Lower leg skin (tissue), 3 donors: ENCODE measurements around the gene POLR3G.

ENCODE experiments used
- POLR2A ChIP-seq, 2 donors: fragments of 450-650 bp; IDR thresholded peaks; one replicate each; pipeline ENCODE4 v1.6.1; 2016 to 2017; ENCODE audit warnings: antibody characterized with exemption in 2 of 2, mild to moderate bottlenecking in 1 of 2, moderate library complexity in 1 of 2
- TF ChIP-seq, protein P1 (sequence below), 3 donors: fragments of 450-650 bp; IDR thresholded peaks; one replicate each; pipeline ENCODE4 v1.5.1; 2016; ENCODE audit warnings: antibody characterized with exemption in 3 of 3, mild to moderate bottlenecking in 3 of 3, moderate library complexity in 2 of 3

DNA sequence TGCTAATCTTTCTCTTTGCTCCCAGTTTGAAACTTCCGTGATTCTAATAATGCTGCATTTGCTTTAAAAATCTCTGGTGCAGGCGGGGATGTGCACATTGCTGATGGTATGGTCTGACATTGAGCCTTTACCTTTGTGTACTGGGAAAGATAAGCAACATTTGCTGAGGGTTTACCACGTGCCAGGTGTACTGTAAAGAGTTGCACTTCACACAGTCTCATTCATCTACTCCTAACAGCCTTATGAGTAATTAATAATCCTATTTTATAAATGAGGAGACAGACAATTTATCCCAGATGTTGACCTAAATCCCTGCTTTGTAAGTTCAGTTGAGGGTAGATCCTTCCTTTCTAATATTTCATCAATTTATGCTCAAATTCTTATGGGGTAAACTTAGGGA, 83.2 kb downstream of the POLR3G start:
- TF ChIP-seq, protein P1, sequence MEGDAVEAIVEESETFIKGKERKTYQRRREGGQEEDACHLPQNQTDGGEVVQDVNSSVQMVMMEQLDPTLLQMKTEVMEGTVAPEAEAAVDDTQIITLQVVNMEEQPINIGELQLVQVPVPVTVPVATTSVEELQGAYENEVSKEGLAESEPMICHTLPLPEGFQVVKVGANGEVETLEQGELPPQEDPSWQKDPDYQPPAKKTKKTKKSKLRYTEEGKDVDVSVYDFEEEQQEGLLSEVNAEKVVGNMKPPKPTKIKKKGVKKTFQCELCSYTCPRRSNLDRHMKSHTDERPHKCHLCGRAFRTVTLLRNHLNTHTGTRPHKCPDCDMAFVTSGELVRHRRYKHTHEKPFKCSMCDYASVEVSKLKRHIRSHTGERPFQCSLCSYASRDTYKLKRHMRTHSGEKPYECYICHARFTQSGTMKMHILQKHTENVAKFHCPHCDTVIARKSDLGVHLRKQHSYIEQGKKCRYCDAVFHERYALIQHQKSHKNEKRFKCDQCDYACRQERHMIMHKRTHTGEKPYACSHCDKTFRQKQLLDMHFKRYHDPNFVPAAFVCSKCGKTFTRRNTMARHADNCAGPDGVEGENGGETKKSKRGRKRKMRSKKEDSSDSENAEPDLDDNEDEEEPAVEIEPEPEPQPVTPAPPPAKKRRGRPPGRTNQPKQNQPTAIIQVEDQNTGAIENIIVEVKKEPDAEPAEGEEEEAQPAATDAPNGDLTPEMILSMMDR (IDR thresholded peaks at IDR 0.05), result no peak
- no peak for TF ChIP-seq POLR2A (IDR thresholded peaks at IDR 0.05)
